Tongue (tissue), 2 donors: ENCODE results near the gene THSD7B. TPM values are rescaled to one million over a fixed set of nuclear protein-coding genes. Genes with fewer than 3 reads are reported as not detected.

ENCODE experiments used
- DNase-seq: peaks from one replicate; pipeline ENCODE4 v3.0.0-alpha.2; 2015
- total RNA-seq: library from RNA; depleted of rRNA; stranded (reverse); fragments of >200 nt; gene quantifications from one replicate; pipeline ENCODE4 v1.2.3, GENCODE V29; 2014

Gene THSD7B
- total RNA-seq, 1 donor from 2014 or later = 9.8 TPM

DNA sequence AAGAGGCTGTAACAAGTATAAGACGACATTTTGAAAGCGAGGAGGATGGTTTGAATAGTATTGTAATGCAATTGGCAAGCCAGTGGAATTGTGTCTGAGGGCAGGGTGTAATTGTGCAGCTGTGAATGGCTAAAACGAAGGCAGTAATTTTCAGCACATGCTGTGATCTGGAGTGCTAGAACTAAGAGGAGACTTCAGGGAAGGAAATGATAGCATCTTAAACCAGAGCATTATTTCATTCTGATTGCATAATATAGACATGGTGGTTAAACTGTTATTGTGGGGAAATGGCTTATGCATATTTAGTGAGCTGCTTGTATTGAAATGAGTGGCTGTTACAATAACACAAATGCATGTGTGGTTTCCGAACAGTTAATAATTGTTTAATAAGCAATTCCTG, 36.3 kb downstream of the THSD7B start:
- DNase-seq = no peak

DNA sequence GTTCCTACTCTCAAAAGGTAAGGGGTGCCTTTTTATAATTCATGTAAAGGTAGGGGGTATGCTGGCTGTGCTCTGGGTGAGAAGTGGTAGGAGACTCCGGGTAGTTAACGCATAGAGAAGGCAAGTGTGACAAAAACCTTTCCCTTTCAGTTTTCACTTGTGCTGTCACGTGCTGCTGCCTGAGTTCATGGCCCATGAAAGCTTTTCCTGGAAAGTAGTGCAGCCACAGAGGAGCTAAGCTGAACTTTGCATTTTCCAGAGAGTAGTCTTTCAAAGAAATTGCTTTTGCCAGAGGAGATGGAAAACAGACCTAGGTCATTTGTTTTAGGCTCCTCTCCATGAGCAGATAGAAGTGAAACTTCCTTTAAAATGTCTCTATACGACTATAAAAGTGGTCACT, 44.7 kb downstream of the THSD7B start:
- peak; percentile 7 for DNase-seq

DNA sequence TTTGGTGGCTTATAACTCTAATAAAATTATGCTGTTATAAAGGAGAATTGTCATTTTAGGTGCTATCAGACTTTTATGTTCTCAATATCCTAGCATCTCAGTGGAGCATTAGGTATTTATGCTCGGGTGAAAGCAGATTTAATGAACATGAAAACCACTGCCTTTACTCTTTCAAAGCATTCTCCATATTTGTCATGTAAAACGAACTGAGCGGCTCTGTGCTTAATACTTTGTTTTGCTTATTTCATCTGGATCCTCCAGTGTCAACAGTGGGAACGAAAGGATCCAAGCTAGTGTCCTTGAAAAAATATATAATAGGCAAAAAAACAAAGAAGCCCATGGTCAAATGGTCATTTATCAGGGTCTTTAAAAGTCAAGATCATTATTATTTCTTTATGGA, 53.5 kb downstream of the THSD7B start:
- no peak for DNase-seq

DNA sequence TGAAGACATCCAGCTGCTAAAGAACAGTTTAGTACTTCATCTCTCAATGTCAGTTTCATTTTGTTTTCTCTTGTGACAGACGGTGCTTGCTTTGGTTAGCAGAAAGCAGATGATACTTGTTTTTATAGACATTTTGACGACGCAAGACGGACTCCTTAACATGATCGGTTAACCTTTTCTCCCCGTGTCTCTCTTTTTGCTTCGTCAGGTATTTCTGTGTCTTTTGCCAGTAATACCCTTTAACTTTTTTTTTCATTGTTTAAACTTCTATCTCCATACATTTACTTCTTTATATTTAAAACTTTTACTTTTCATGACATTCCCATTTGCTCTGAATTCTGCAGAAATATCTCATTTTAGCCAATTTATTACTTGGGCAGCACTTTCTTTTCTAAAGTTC, 57.9 kb downstream of the THSD7B start:
- no peak for DNase-seq

DNA sequence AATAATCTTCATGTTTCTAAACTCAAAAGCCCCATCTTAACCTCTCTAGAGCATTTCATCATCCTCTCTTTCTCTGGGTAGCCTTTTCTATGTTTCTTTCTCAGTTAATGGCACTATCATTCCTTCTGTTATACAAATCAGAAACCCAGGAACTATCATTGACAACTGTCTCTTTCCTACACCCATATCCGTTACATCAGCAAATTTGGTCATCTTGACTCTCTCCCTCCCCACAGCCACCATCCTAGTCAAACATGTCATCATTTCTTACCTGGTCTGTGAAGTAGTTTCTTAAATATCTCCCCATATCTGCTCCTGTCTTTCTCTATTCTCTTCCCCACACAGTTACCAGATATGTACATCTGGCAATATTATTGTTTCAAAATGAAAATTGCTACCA, 62.8 kb downstream of the THSD7B start:
- DNase-seq = no peak

DNA sequence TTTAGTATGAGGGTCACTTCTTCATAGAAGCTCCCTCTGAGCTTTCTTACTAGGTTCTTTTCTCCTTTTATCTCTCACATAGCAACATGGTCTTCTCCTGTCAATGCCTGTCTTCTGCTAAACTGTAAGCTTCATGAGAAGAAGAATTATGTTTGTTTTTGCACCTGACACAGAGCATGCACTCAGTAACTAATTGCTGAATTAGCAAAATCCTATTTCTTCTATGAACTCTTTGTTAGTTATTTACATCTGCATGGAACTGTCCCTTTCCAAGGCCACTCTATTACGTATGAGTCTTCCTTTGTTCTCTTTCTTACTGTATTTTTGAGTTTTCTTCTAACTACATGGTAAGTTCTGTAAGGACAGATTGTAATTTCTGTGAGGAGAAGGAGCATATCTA, 63.4 kb downstream of the THSD7B start:
- no peak for DNase-seq

DNA sequence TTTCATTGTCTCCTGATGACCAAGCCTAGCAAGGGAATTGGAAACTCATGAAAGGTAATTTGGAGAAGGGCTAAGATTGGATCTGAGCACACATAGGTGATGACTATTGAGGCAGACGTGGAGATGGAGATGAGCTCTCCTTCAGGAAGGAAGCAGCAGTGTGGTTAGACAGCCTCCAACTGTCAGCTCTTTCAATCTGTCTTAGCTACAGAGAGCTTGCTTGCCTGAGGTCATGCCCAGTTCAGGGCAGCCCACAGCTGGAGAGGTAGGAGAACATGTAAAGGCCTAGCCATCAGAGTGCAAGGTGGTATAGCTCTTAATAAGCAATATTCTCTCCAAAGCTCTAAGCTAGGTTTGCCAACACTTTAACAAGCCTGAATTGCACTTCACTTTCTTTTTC, 79.2 kb downstream of the THSD7B start:
- no peak for DNase-seq

DNA sequence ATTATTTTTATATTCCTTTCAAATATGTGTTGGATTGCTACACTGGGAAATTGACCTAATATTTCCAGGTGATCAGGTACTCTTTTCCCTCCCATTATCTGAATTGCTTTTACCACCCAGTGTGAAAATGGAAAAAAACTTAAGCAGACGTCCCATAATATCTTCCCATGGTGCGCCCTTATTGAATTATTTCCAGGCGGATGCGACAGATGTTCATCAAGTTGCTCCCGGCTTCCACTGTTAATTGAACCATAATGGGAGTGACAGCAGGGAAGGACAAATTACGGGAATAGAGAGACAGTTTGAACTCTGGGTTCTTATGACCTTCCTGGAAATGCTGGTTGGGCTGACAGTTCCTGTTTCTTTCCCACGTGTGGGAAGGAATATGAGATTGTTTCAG, 93.3 kb downstream of the THSD7B start:
- no peak for DNase-seq

DNA sequence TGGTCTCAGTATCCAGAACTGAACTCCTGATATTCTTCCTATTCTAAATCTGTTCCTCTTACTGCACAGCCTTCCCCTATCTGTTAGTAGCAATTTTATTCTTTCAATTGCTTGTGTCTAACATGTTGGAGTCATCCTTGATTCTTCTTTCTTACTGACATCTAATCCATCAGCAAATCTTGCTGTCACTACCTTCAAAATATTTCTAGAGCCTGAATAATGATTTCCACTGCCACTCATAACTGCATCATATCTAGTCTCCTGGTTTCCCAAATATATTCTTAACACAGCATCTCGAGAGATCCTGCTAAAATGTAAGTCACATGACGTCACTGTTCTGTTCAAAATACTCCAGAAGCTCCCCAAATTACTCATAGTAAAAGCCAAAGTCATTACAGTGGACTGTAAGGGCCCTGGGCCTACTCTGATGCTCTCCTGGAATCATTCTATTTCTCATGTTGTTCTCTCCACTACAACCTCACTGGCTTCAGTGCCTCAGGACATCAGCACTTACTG, 95.2 kb downstream of the THSD7B start:
- DNase-seq = no peak

DNA sequence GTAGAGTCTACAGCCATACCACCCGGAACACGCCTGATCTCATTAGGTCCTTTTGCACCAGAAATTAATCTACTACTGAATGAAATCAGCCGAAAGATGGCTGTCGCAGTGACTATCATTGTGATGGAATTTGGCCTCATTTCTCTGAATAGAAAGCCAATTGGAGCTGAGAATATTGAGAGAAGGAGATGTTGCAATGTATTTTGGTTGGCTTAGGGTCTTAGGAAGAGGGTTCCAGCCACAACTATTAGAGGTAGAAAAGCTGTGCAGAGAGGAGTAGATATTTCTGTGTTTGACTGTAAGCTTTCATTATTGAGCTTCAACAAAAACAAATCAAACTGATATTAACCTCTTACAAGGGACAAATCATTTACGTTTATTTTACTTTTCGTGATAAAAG, 98.1 kb downstream of the THSD7B start:
- no peak for DNase-seq

DNA sequence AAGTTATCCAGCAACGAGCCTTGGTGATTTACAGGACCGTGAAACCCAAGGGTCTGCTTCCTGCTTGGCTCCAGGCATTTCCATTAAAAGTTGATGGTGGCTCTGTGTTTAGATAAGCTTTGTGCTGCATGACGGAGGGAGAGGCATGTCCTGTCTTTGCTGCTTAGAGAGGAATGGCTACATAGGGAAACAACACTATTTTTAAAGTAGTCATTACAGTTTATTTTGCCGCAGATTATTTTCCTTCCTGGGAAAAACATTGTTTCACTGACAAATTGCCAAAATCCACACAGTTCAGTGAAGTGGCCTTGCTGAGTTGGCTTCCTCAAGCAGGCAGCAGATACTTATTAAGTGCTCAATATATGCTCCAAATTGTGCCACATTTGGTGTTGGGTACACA, 98.5 kb downstream of the THSD7B start:
- no peak for DNase-seq

DNA sequence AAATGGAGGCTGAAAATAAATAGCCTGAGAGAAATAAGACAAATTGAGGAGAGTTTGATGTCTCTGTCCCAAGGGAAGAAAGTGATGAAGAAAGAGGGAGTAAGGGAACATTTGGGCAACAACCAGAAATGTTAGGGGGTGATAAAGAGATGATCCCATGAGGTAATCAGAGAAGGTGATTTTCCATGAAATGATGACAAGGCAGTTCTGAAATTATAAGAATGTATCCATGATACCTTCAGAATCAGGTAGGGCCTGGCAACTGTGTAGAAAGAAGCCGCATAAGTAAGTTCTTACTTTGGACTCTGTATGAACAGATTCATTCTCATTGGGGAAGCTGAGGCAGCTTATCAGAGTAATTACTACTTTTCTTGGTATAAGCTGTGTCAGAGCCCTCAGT, 106.1 kb downstream of the THSD7B start:
- DNase-seq = no peak

DNA sequence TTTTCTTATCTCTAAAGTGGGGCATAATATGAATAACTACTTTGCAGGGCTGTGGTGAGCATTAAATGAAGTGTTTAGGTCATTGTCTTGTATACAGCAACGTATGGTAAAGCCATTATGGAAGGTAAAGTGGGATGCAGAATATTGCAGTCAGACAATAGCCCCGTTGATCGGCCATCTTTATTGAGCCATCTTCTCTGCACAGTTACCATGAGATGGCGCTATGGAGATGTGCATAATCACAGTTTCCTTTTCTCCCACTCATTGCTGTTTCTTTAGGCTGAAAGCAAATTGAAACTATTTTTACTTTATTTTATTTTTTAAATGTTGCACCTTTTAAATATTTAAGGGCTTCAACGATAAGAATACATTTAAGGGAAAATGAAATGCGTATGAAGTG, 108.9 kb downstream of the THSD7B start:
- DNase-seq = no peak

DNA sequence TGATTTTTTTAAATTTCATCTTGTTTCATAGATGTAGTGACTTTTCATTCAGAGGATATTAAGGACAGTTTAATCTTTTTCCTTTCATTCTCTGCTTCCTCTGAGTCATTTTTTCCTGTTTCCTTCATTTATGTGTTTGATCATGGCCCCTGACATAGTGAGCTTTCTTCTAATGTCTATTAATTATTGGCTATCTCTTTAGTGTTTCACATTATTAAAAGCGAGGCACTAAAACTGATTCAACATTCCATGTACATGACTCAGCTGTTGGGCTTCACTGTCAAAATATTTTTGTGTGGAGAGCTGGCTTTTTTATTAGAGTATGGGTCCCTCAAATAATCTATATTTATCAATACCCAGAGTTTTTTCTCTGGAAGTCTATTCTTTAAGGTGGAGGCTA, 125.8 kb downstream of the THSD7B start:
- no peak for DNase-seq

DNA sequence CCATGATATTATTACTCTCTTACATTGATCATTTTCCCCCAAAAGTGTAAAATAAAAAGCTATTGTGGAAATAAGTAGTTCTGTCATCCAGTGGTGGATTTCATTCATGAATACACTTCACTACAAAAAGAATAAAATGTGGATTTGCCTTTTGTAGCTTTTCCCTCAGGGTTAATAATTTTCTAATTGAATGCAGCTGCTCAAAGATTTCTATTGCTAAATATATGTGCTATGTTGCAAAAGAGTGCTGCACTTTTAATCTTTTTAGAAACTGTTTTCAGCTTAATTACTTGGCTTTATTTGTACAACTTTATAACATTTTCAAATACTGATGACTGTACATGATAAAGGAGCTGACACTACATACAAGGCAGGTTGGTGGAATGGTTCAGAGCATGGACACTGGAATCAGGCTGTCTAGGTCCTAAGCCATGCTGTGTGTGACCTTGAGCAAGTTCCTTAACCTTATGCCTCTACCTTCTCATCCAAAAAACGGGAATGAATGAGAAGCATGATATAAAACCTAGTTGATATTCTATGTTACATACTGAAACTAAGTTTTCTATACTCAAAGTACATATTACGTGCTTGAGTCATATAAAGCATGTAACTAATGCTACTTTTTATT, 128.8 kb downstream of the THSD7B start:
- no peak for DNase-seq

DNA sequence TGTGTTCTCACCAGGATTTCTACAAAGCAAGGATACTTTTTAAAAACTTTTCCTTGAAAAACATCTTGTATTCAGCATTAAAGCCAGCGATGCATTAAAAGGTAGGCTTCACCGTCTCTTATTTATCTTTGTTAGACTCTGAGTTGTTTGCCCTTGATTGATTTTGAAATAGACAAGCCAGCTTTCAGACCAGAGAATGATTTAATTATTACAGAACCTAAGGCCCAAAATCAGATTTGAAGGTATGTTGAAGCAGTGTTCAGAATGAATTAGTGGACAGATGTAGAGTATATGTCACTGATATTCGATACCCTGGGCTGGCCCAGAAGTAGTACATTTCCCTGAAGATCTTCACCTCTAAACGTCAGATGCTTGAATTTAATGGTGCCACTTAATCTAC, 136.4 kb downstream of the THSD7B start:
- no peak for DNase-seq

DNA sequence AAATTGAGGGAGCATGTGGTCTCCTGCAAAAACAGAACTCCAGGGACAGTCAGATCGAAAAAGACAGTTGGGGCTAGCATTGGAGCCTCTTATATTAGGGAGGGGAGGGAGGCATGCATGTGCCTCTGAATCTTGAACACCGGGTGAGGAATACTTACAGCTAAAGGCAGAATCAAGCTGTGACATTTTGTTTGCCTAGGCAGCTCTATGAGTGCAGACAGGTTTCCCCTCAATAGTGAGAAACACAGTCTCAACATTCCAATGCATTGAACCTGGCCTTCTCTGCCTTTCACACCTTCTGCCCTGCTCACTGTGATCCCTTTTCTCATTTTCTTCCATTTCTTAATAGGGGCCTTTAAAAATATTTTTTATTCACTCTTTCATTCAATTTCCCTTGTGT, 140.4 kb downstream of the THSD7B start:
- DNase-seq = no peak

DNA sequence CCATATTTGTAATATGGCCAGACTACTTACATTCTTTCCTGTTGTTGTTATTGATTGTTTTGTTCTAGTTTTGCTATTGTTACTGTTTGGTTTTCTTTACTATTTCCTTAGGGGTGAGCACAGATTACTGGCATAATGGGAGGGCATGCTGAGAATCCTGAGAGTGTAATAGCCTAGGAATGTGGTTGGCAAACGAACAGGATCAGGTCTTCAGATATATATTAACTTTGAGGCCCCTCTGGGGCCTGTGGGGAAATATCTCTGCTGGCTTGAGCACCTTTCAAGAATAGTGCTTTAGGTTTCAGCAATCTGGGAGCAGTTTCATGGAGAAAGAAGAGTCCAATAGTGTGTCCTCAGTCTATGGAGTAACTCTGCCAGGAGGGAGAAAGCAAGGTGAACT, 144.4 kb downstream of the THSD7B start:
- DNase-seq = no peak

DNA sequence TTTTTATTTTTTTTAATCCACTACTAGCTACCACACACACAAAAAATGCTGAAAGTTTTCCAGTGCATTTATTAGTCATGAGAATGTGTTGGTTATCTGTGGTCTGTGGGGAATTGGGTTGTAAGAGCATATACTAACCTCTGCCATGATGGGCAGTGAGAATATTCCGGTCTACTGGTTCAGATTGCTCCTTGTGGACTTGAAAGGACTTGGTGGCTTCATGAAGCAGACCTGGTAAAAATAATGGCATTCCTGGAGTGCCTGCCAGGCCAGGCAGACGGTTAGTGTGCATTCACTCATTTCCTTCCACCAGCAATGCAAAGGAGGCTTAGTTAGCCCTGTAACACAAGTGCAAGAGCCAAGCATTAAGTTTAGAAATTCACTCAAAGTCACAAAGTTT, 150.8 kb downstream of the THSD7B start:
- no peak for DNase-seq

DNA sequence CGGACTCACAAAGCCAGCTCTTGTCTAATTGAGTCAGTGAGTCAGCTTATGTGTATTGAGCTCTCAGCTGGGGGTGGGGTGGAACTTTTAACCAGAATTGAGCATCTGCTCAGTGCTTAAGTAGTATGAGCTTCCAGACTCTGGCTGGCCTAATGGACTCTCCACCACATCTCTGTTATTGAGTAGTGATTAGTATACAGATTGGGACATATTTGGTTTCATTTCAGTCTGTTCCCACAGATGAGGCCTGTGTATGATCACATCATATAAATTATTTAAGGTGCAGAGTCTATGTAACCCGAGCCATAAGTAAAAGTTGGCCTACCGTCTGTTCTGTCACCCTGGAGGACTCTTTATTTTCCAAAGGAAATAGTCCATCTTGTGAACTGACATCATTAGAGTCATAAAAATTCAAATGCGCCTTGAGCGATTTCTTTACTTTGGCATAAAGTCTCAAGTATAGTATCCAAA, 152.1 kb downstream of the THSD7B start:
- peak; percentile 49 for DNase-seq

DNA sequence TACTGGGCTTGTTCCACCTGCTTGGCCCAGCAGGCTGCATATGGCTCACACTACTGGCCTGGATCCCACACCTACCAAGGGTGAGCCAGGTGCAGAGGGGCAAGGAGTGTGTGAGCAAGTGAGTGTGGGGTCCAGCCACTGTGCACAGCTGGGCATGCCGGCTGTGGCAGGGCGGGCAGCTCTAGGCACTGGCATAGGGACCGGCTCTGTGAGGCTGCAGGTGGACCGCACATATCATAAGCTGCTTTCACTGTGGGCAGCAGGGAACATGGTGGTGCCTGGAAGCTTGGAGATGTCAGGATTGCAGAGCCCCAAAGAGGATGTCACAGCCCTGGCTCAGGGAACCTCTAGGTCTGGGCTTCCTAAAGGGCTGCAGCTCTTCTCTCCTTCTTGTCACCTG, 154.3 kb downstream of the THSD7B start:
- no peak for DNase-seq

DNA sequence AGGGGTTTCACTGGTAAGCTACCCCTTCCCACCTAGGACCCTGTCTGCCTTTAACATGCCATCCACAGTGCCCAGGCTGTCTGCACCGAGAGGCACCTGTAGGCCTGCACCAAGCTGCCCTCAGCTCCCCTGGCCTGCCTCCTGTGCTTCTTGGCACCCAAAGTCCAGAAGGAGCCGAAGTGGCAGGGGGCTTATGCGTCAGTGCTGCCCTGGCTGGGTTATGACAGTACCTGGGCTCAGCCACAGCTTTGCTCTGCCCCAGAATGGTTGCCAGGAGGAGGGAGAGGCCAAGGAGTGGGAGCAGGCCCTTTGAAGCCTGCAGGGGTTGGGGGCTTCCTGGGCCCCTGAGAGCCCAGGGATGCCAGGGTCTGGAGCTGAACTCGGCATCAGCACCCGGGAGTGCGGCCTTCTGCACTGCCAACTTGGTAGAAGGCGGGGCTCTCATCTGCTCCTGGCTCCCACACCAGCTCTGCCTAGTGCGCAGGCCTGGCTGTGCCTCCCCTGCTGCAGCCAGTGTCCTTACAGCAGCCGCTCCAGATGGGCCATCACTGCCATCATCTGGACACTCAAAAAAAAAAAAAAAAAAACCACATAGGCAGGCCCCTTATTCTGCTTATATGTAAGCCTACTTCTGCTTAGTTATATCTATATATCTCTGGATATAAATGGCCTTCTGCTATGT, 155.4 kb downstream of the THSD7B start:
- no peak for DNase-seq

DNA sequence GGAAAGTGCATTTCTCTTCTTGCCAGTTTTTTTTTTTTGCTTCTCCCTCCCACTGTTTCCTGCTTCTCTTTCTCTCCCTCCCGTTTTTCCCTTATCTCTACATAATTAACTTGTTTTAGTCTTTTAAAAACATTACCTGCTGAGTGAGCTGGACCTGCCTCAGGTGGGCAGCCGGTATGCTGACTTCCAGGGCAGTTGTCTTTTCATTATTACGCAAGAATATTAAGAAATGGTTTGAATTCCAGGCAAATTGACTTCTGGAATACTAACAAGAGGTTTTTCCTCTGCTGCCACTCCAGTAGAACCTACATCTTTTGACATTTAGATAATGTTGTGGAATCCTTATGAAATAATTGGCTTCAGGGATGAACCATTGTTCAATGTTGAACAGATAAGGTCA, 161.8 kb downstream of the THSD7B start:
- DNase-seq = no peak

DNA sequence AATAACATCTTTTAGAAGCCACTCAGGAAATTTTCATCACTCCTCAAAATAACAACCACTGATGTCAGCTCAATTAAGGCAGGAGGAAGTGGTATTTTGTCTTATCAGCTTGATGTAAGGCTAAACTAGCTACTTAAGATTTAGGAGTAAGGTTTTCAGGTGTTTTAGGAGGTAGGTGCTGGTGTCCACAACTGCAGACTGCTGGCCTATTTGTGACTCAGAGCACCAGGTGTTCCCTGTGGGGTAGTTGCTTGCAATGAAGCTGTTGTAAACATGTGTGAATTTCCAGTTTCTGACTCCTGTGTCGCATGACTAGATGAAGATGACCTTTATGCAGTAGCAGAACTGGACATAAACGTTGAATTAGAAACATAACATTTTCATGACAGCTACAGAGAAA, 164.2 kb downstream of the THSD7B start:
- no peak for DNase-seq
